C4-2B (cell line): Measurements from ENCODE around the gene JAG2.

ENCODE experiments used
- CTCF ChIP-seq: fragments of 450-650 bp; conservative IDR thresholded peaks from 2 replicates; pipeline ENCODE4 v1.5.1; 2017; ENCODE audit warnings: mild to moderate bottlenecking
- ZFX ChIP-seq: fragments of 450-650 bp; IDR thresholded peaks from 2 replicates; pipeline ENCODE4 v1.6.1; 2017

GRCh38 chr14:105126126-105126980 is 42.2 kb downstream of the JAG2 start:
- TF ChIP-seq CTCF, result no peak
- TF ChIP-seq ZFX, result no peak
